Measurements from ENCODE around the gene ARHGAP24.

DNA sequence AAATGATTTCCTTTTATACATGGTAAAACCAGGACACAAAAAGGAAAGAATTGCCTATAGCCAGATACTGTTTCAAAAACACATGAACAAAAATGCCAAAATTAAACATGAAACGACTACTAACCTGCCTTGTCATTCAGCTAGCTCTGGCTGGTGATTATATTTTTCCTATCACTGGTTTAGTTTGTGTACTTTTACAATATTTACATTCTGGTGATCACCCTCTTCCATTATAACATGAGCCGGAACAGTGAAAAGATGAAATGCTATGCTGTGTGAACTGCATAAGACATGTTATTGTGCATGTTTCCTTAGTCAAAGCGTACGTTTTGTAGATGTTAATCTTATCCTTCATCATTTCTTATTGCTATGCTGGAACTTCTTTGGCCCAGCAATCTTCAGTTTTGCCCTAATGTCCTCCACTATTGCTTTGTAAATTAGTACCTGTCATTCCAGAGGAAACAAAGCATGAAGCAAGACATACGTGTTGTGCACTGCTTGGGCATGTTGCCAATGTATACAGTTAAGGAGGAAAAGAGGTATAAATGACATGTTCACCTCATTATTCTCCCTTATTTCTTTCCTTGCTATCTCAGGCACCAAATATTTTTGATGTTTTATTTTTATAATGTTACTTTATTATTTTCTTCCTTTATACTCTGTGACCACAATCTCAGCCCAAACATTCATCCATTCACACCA lies 386.3 kb downstream of the ARHGAP24 start:
- TF ChIP-seq, protein P1, sequence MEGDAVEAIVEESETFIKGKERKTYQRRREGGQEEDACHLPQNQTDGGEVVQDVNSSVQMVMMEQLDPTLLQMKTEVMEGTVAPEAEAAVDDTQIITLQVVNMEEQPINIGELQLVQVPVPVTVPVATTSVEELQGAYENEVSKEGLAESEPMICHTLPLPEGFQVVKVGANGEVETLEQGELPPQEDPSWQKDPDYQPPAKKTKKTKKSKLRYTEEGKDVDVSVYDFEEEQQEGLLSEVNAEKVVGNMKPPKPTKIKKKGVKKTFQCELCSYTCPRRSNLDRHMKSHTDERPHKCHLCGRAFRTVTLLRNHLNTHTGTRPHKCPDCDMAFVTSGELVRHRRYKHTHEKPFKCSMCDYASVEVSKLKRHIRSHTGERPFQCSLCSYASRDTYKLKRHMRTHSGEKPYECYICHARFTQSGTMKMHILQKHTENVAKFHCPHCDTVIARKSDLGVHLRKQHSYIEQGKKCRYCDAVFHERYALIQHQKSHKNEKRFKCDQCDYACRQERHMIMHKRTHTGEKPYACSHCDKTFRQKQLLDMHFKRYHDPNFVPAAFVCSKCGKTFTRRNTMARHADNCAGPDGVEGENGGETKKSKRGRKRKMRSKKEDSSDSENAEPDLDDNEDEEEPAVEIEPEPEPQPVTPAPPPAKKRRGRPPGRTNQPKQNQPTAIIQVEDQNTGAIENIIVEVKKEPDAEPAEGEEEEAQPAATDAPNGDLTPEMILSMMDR (IDR thresholded peaks at IDR 0.05; ENCODE audit: poor library complexity): no peak
- TF ChIP-seq EZH2 (IDR thresholded peaks at IDR 0.05; ENCODE audit: borderline replicate concordance): no peak
